Measurements from ENCODE around the gene BIRC5.

The BIRC5 gene

GRCh38 chr17:78176548-78177025, 37.5 kb upstream of the BIRC5 start:
- DNase-seq (ENCODE audit: low spot score in 2 of 2): peak; percentile 68 to 84
- no peaks in the 10 kb centered on the region for H3K9me3 Mint-ChIP-seq
- peaks cover 98% of the 10 kb centered on the region for H3K36me3 Mint-ChIP-seq
- H3K4me3 Mint-ChIP-seq: no peak overlapping the region
- H3K27ac Mint-ChIP-seq: peak overlapping the region; percentile 61
- H3K4me1 Mint-ChIP-seq: peaks cover 50% of the 10 kb centered on the region
- peak; percentile 81 for ATAC-seq

GRCh38 chr17:78179372-78179771, 34.7 kb upstream of the BIRC5 start:
- H3K9me3 Mint-ChIP-seq: no peaks in the 10 kb centered on the region
- peak overlapping the region; percentile 15 for H3K4me3 Mint-ChIP-seq
- ATAC-seq: no peak
- no peak for DNase-seq (ENCODE audit: low spot score in 2 of 2)
- H3K27ac Mint-ChIP-seq: no peak overlapping the region
- peaks cover 32% of the 10 kb centered on the region for H3K4me1 Mint-ChIP-seq
- peaks cover 98% of the 10 kb centered on the region for H3K36me3 Mint-ChIP-seq

DNA sequence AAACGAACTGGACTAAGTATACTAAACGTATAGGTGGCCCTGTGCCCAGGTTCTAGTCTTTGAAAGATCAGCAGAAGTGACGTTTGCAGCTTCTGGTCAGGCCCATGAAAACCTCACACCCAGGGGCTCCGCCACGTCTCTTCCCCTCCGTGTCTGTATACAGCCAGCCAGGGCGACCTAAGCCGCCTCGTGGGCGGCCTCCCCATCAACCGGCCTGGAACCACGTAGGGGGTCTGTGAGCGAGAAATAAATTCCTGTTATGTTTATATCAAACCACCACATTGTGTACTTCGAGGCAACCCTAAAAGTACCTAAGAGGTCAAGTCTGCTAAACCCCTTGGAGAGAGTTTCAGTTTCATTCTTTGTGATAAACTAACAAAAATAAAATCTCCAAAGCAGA, 34.0 kb upstream of the BIRC5 start:
- peak overlapping the region; percentile 15 for H3K4me3 Mint-ChIP-seq
- peaks cover 98% of the 10 kb centered on the region for H3K36me3 Mint-ChIP-seq
- peak overlapping the region; percentile 2 for H3K27ac Mint-ChIP-seq
- DNase-seq (ENCODE audit: low spot score in 2 of 2) (no peak), ATAC-seq (peak; percentile 22)
- peaks cover 38% of the 10 kb centered on the region for H3K4me1 Mint-ChIP-seq
- H3K9me3 Mint-ChIP-seq: no peaks in the 10 kb centered on the region

- Mint-ChIP-seq H3K4me3 (peak overlapping the region; percentile 15), H3K4me1 (peaks cover 40% of the 10 kb centered on the region), H3K9me3 (no peaks in the 10 kb centered on the region), H3K36me3 (peaks cover 98% of the 10 kb centered on the region), H3K27ac (peak overlapping the region; percentile 2)
- ATAC-seq: no peak
- no peak for DNase-seq (ENCODE audit: low spot score in 2 of 2)
These were observed 33.5 kb upstream of the BIRC5 start for GRCh38 chr17:78180508-78180907.

GRCh38 chr17:78182504-78182903, 31.5 kb upstream of the BIRC5 start:
- no peaks in the 10 kb centered on the region for H3K9me3 Mint-ChIP-seq
- no peak overlapping the region for H3K27ac Mint-ChIP-seq
- peaks cover 92% of the 10 kb centered on the region for H3K36me3 Mint-ChIP-seq
- ATAC-seq (no peak), DNase-seq (ENCODE audit: low spot score in 2 of 2) (no peak)
- no peak overlapping the region for H3K4me3 Mint-ChIP-seq
- H3K4me1 Mint-ChIP-seq: peaks cover 31% of the 10 kb centered on the region

GRCh38 chr17:78183916-78184315, 30.1 kb upstream of the BIRC5 start:
- peaks cover 78% of the 10 kb centered on the region for H3K36me3 Mint-ChIP-seq
- peaks cover 36% of the 10 kb centered on the region for H3K4me1 Mint-ChIP-seq
- no peak overlapping the region for H3K27ac Mint-ChIP-seq
- no peak for ATAC-seq
- H3K9me3 Mint-ChIP-seq: no peaks in the 10 kb centered on the region
- no peak for DNase-seq (ENCODE audit: low spot score in 2 of 2)
- peak overlapping the region; percentile 74 for H3K4me3 Mint-ChIP-seq

GRCh38 chr17:78184351-78184750, 29.7 kb upstream of the BIRC5 start:
- DNase-seq (ENCODE audit: low spot score in 2 of 2): no peak
- no peak for ATAC-seq
- peaks cover 74% of the 10 kb centered on the region for H3K36me3 Mint-ChIP-seq
- H3K4me1 Mint-ChIP-seq: peaks cover 36% of the 10 kb centered on the region
- H3K4me3 Mint-ChIP-seq: peak overlapping the region; percentile 74
- H3K27ac Mint-ChIP-seq: no peak overlapping the region
- no peaks in the 10 kb centered on the region for H3K9me3 Mint-ChIP-seq

- Mint-ChIP-seq H3K9me3 (no peaks in the 10 kb centered on the region), H3K27ac (no peak overlapping the region), H3K4me3 (peak overlapping the region; percentile 74), H3K4me1 (peaks cover 37% of the 10 kb centered on the region), H3K36me3 (peaks cover 69% of the 10 kb centered on the region)
- no peak for DNase-seq (ENCODE audit: low spot score in 2 of 2)
- ATAC-seq: no peak
These were observed 29.2 kb upstream of the BIRC5 start for GRCh38 chr17:78184868-78185267.

- H3K27ac Mint-ChIP-seq: peak overlapping the region; percentile 81
- H3K9me3 Mint-ChIP-seq: no peaks in the 10 kb centered on the region
These were observed 27.9 kb upstream of the BIRC5 start for GRCh38 chr17:78185981-78186691.

GRCh38 chr17:78186692-78187595, 27.1 kb upstream of the BIRC5 start, which contains the start of the genes AFMID and TK1:
Gene AFMID, plus strand, starts transcription at chr17:78187362. Its CDS starts 9 bp downstream, at chr17:78187371.
Gene TK1, minus strand, starts transcription at chr17:78187052. Its CDS starts 58 bp downstream, at chr17:78186994.
- peak; percentile 93 to 98 for DNase-seq (ENCODE audit: low spot score in 2 of 2)
- Mint-ChIP-seq H3K4me1 (peaks cover 32% of the 10 kb centered on the region), H3K36me3 (peaks cover 64% of the 10 kb centered on the region), H3K9me3 (no peaks in the 10 kb centered on the region), H3K27ac (peak within 1 kb of the TSS; percentile 81), H3K4me3 (peak within 1 kb of the TSS; percentile 74)
- peak; percentile 93 for ATAC-seq

More at GRCh38 chr17:78185981-78186691, 27.9 kb upstream of the BIRC5 start:
- peak overlapping the region; percentile 74 for H3K4me3 Mint-ChIP-seq
- H3K36me3 Mint-ChIP-seq: peaks cover 64% of the 10 kb centered on the region
- DNase-seq (ENCODE audit: low spot score in 2 of 2): no peak
- H3K4me1 Mint-ChIP-seq: peaks cover 32% of the 10 kb centered on the region
- ATAC-seq: peak; percentile 5

- peaks cover 7% of the 10 kb centered on the region for H3K4me1 Mint-ChIP-seq
- DNase-seq (ENCODE audit: low spot score in 2 of 2): no peak
- H3K36me3 Mint-ChIP-seq: peaks cover 60% of the 10 kb centered on the region
- H3K27ac Mint-ChIP-seq: no peak overlapping the region
- no peak for ATAC-seq
- H3K9me3 Mint-ChIP-seq: no peaks in the 10 kb centered on the region
- H3K4me3 Mint-ChIP-seq: no peak overlapping the region
These were observed 17.3 kb upstream of the BIRC5 start for GRCh38 chr17:78196716-78197115.

GRCh38 chr17:78197147-78197832, 16.8 kb upstream of the BIRC5 start:
- DNase-seq (ENCODE audit: low spot score in 2 of 2): no peak
- H3K9me3 Mint-ChIP-seq: no peaks in the 10 kb centered on the region
- H3K4me1 Mint-ChIP-seq: peaks cover 7% of the 10 kb centered on the region
- no peak overlapping the region for H3K4me3 Mint-ChIP-seq
- ATAC-seq: no peak
- peaks cover 55% of the 10 kb centered on the region for H3K36me3 Mint-ChIP-seq
- H3K27ac Mint-ChIP-seq: peak overlapping the region; percentile 23

GRCh38 chr17:78200451-78200850, 13.6 kb upstream of the BIRC5 start:
- Mint-ChIP-seq H3K4me3 (no peak overlapping the region), H3K9me3 (no peaks in the 10 kb centered on the region), H3K36me3 (peaks cover 25% of the 10 kb centered on the region), H3K4me1 (peaks cover 7% of the 10 kb centered on the region), H3K27ac (no peak overlapping the region)
- ATAC-seq: no peak
- no peak for DNase-seq (ENCODE audit: low spot score in 2 of 2)

DNA sequence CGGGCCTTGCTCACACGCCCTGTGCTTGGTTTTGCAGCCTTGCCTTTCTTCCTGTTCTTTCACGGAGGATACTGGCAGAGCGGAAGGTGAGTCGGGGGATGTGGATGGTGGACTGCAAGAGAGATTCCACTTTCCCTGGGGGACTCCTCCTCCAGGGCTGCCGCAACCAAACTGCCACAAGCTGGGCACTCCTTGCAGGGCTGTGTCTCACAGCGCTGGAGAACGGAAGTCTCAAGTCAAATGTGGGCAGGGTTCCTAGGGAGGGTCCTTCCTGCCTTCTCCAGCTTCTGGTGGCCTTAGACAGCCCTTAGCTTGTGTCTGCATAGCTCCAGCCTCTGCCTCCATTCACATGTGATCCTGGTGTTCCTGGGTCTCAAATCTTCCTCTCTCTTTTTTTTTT, 11.4 kb upstream of the BIRC5 start:
- H3K36me3 Mint-ChIP-seq: peaks cover 18% of the 10 kb centered on the region

More for the DNA sequence above, 11.4 kb upstream of the BIRC5 start:
- no peaks in the 10 kb centered on the region for H3K9me3 Mint-ChIP-seq
- H3K4me3 Mint-ChIP-seq: no peak overlapping the region
- H3K4me1 Mint-ChIP-seq: peaks cover 7% of the 10 kb centered on the region
- no peak overlapping the region for H3K27ac Mint-ChIP-seq
- ATAC-seq (no peak), DNase-seq (ENCODE audit: low spot score in 2 of 2) (no peak)

Measured in stimulated activated effector memory CD8-positive, alpha-beta T cell treated with anti-CD3 and anti-CD28 coated beads, Interleukin-12 subunit alpha, Interleukin-12 subunit beta, amount 100 ng/mL, for 72 hours (primary cell).